GM19324 (cell line): ENCODE measurements around the gene ZSCAN23.
"Not testable (repeated sequence)": the region's sequence is repeated elsewhere in the genome, so short reads cannot be mapped to it uniquely, and the experiment has no call there.

Experiments used
- ATAC-seq: cut with Tn5 transposase; IDR thresholded peaks from one replicate; pipeline ENCODE4 v1.9.1; 2021; ENCODE audit warnings: mild to moderate bottlenecking, moderate library complexity; ENCODE audit not compliant: unreplicated experiment, low FRiP score

Gene ZSCAN23

GRCh38 chr6:28443112-28443773, at the start of gene ZSCAN23:
TSS of gene ZSCAN23 (minus strand) at chr6:28443491. CDS start at chr6:28436266, 7,225 bp downstream.
- peak; percentile 88 for ATAC-seq

- no peak for ATAC-seq
These were observed 48.7 kb upstream of the ZSCAN23 start for GRCh38 chr6:28491984-28492317.

- no peak for ATAC-seq
These were observed 47.1 kb upstream of the ZSCAN23 start for GRCh38 chr6:28490205-28490890.

- ATAC-seq: no peak
These were observed 46.3 kb upstream of the ZSCAN23 start for GRCh38 chr6:28489366-28490204.

GRCh38 chr6:28488916-28489365, 45.6 kb upstream of the ZSCAN23 start:
- no peak for ATAC-seq

GRCh38 chr6:28486988-28487742, 43.9 kb upstream of the ZSCAN23 start:
- ATAC-seq: no peak

- ATAC-seq: no peak
These were observed 43.2 kb upstream of the ZSCAN23 start for GRCh38 chr6:28486533-28486932.

GRCh38 chr6:28485482-28485881, 42.2 kb upstream of the ZSCAN23 start:
- no peak for ATAC-seq

- ATAC-seq: no peak
These were observed 37.1 kb upstream of the ZSCAN23 start for GRCh38 chr6:28480253-28480932.

GRCh38 chr6:28478518-28478917, 35.2 kb upstream of the ZSCAN23 start:
- ATAC-seq: no peak

- ATAC-seq: no peak
These were observed 31.3 kb upstream of the ZSCAN23 start for GRCh38 chr6:28474441-28475219.

- not testable (repeated sequence) for ATAC-seq
These were observed 26.0 kb upstream of the ZSCAN23 start for GRCh38 chr6:28469153-28469745.

- no peak for ATAC-seq
These were observed 24.8 kb upstream of the ZSCAN23 start for GRCh38 chr6:28468056-28468455.

GRCh38 chr6:28462401-28462800, 19.1 kb upstream of the ZSCAN23 start:
- no peak for ATAC-seq

- no peak for ATAC-seq
These were observed 15.3 kb upstream of the ZSCAN23 start for GRCh38 chr6:28458568-28458967.

GRCh38 chr6:28449056-28449455, 5.8 kb upstream of the ZSCAN23 start:
- ATAC-seq: no peak

GRCh38 chr6:28447512-28447906, 4.2 kb upstream of the ZSCAN23 start:
- ATAC-seq: not testable (repeated sequence)

- no peak for ATAC-seq
These were observed 3.7 kb upstream of the ZSCAN23 start for GRCh38 chr6:28446818-28447511.
